ENCODE results near the gene CPN2.

Gene CPN2

GRCh38 chr3:194312186-194312742 lies 38.9 kb downstream of the CPN2 start:
- DNase-seq = no peak

- no peak for DNase-seq
These were observed 40.1 kb downstream of the CPN2 start for GRCh38 chr3:194311000-194311399.

- no peak for DNase-seq
These were observed 40.9 kb downstream of the CPN2 start for GRCh38 chr3:194310060-194310835.

- no peak for DNase-seq
These were observed 42.3 kb downstream of the CPN2 start for GRCh38 chr3:194308601-194309449.

- DNase-seq = no peak
These were observed 43.3 kb downstream of the CPN2 start for GRCh38 chr3:194307849-194308248.

- DNase-seq = peak; percentile 35
These were observed 44.1 kb downstream of the CPN2 start for GRCh38 chr3:194306771-194307640.

GRCh38 chr3:194306109-194306686 lies 44.9 kb downstream of the CPN2 start:
- peak; percentile 40 for DNase-seq

- DNase-seq = no peak
These were observed 45.6 kb downstream of the CPN2 start for GRCh38 chr3:194305356-194306108.

- no peak for DNase-seq
These were observed 46.8 kb downstream of the CPN2 start for GRCh38 chr3:194304186-194304917.

GRCh38 chr3:194303749-194304148 lies 47.4 kb downstream of the CPN2 start:
- no peak for DNase-seq

GRCh38 chr3:194301730-194302129 lies 49.4 kb downstream of the CPN2 start:
- DNase-seq = no peak

GRCh38 chr3:194300936-194301335 lies 50.2 kb downstream of the CPN2 start:
- no peak for DNase-seq

GRCh38 chr3:194300382-194300758 lies 50.8 kb downstream of the CPN2 start:
- no peak for DNase-seq

- no peak for DNase-seq
These were observed 52.5 kb downstream of the CPN2 start for GRCh38 chr3:194298331-194299227.

GRCh38 chr3:194296454-194297263 lies 54.5 kb downstream of the CPN2 start:
- no peak for DNase-seq

- DNase-seq = no peak
These were observed 56.3 kb downstream of the CPN2 start for GRCh38 chr3:194294895-194295214.

- DNase-seq = no peak
These were observed 56.8 kb downstream of the CPN2 start for GRCh38 chr3:194294199-194294894.

- DNase-seq = no peak
These were observed 57.5 kb downstream of the CPN2 start for GRCh38 chr3:194293546-194294198.
